ENCODE data around the gene CSMD2.

- TF ChIP-seq CTCF (IDR thresholded peaks at IDR 0.05): no peak
- TF ChIP-seq POLR2A (IDR thresholded peaks at IDR 0.05): no peak
- TF ChIP-seq EP300 (IDR thresholded peaks at IDR 0.05): no peak
Measured at GRCh38 chr1:34002810-34003209, 162.2 kb downstream of the CSMD2 start.

Measured in sigmoid colon (tissue), 4 donors.